K562 (cell line): Measurements from ENCODE around the gene DUSP16. TPM values are rescaled to one million over a fixed set of nuclear protein-coding genes. Genes with fewer than 3 reads are reported as not detected.

Source experiments
- BHLHE40 ChIP-seq: IDR thresholded peaks from 2 replicates; pipeline ENCODE4 v1.6.1; 2011; ENCODE audit warnings: low read length, improper control_type of control experiment
- CBFA2T2 ChIP-seq: fragments of 450-650 bp; conservative IDR thresholded peaks from 2 replicates; pipeline ENCODE4 v1.6.1; 2017; ENCODE audit warnings: mild to moderate bottlenecking
- CBX8 ChIP-seq: fragments of 200-600 bp; sonication (generic); IDR thresholded peaks from 2 replicates; pipeline ENCODE4 v1.6.1; 2012; ENCODE audit warnings: borderline replicate concordance, mixed run types, low read depth, mild to moderate bottlenecking, moderate library complexity, mixed read lengths, low read length, control low read depth, inconsistent platforms; ENCODE audit not compliant: poor library complexity, severe bottlenecking; ENCODE audit errors: extremely low read depth
- DACH1 ChIP-seq: fragments of 450-650 bp; IDR thresholded peaks from 2 replicates; pipeline ENCODE4 v1.6.1; 2018; ENCODE audit not compliant: partially characterized antibody
- ETS2 ChIP-seq: IDR thresholded peaks from 2 replicates; pipeline ENCODE4 v1.6.1; 2016; ENCODE audit warnings: borderline replicate concordance, missing genetic modification characterization, mild to moderate bottlenecking, moderate library complexity, missing compliant biosample characterization; ENCODE audit not compliant: poor library complexity, severe bottlenecking
- GABPA ChIP-seq: fragments of 200-800 bp; sonication (Bioruptor generic); conservative IDR thresholded peaks from 2 replicates; pipeline ENCODE4 v1.6.1; 2016; ENCODE audit warnings: low read depth, missing genetic modification characterization, missing compliant biosample characterization
- GTF2A2 ChIP-seq: IDR thresholded peaks from 2 replicates; pipeline ENCODE4 v1.6.1; 2016; ENCODE audit warnings: mild to moderate bottlenecking, missing genetic modification characterization, missing compliant biosample characterization
- HNRNPUL1 ChIP-seq: fragments of 200-400 bp; formaldehyde crosslinking; IDR thresholded peaks from 2 replicates; pipeline ENCODE4 v1.6.1; 2017; ENCODE audit warnings: low read length
- HOXB6 ChIP-seq: fragments of 250-450 bp; sonication (Bioruptor Pico); IDR thresholded peaks from 2 replicates; pipeline ENCODE4 v1.5.1; 2022; ENCODE audit warnings: mild to moderate bottlenecking, borderline replicate concordance
- ILK ChIP-seq: fragments of 450-650 bp; IDR thresholded peaks from 2 replicates; pipeline ENCODE4 v1.6.1; 2016; ENCODE audit warnings: missing genetic modification characterization, low read depth, mild to moderate bottlenecking, missing compliant biosample characterization, moderate library complexity, borderline replicate concordance
- LCOR ChIP-seq: sonication (generic); formaldehyde crosslinking; IDR thresholded peaks from 2 replicates; pipeline ENCODE4 v1.8.0; 2022; ENCODE audit warnings: mild to moderate bottlenecking, missing genetic modification reagents
- MED1 ChIP-seq: sonication (generic); formaldehyde crosslinking; IDR thresholded peaks from 2 replicates; pipeline ENCODE4 v1.8.1; 2023; ENCODE audit warnings: missing genetic modification reagents, borderline replicate concordance
- MTF1 ChIP-seq: fragments of 250-450 bp; sonication (Bioruptor Pico); IDR thresholded peaks from 2 replicates; pipeline ENCODE4 v1.9.0; 2021; ENCODE audit warnings: moderate library complexity, mild to moderate bottlenecking, inconsistent platforms, borderline replicate concordance
- MYNN ChIP-seq, 2 experiments: sonication (generic); formaldehyde crosslinking in 1 of 2; IDR thresholded peaks; 2 replicates each; pipeline versions ENCODE4 v1.5.0 to v1.6.1; 2016 to 2020; ENCODE audit warnings: antibody characterized with exemption in 1 of 2, missing genetic modification reagents in 1 of 2
- NBN ChIP-seq: fragments of 450-650 bp; IDR thresholded peaks from 2 replicates; pipeline ENCODE4 v1.6.1; 2016; ENCODE audit warnings: low read depth, mild to moderate bottlenecking
- NCOA1 ChIP-seq: fragments of 450-650 bp; IDR thresholded peaks from 2 replicates; pipeline ENCODE4 v1.6.1; 2016; ENCODE audit warnings: low read depth
- NCOA6 ChIP-seq: fragments of 450-650 bp; IDR thresholded peaks from 2 replicates; pipeline ENCODE4 v1.6.1; 2017; ENCODE audit warnings: mild to moderate bottlenecking
- NR3C1 ChIP-seq: sonication (generic); formaldehyde crosslinking; IDR thresholded peaks from 2 replicates; pipeline ENCODE4 v1.8.1; 2022; ENCODE audit warnings: missing genetic modification reagents
- PCBP2 ChIP-seq: fragments of 200-400 bp; formaldehyde crosslinking; IDR thresholded peaks from 2 replicates; pipeline ENCODE4 v1.6.1; 2018; ENCODE audit warnings: low read length, low read depth, mild to moderate bottlenecking, moderate library complexity; ENCODE audit not compliant: poor library complexity, severe bottlenecking
- RUNX1 ChIP-seq: sonication (generic); IDR thresholded peaks from 2 replicates; pipeline ENCODE4 v1.6.1; 2016; ENCODE audit warnings: antibody characterized with exemption, low read depth
- SLC30A9 ChIP-seq: fragments of 250-450 bp; sonication (Bioruptor Pico); IDR thresholded peaks from 2 replicates; pipeline ENCODE4 v1.8.0; 2022; ENCODE audit warnings: mild to moderate bottlenecking, moderate library complexity
- SREBF1 ChIP-seq: fragments of 150-350 bp; IDR thresholded peaks from 2 replicates; pipeline ENCODE4 v1.6.1; 2014; ENCODE audit warnings: antibody characterized with exemption, low read depth, low read length, borderline replicate concordance
- TAF7 ChIP-seq: fragments of 450-650 bp; IDR thresholded peaks from 2 replicates; pipeline ENCODE4 v1.6.1; 2016; ENCODE audit warnings: missing genetic modification characterization, missing compliant biosample characterization
- ZNF12 ChIP-seq: sonication (generic); formaldehyde crosslinking; IDR thresholded peaks from 2 replicates; pipeline ENCODE4 v1.4.0; 2020; ENCODE audit warnings: mild to moderate bottlenecking, missing genetic modification reagents
- ZNF134 ChIP-seq: fragments of 250-450 bp; sonication (Bioruptor Pico); conservative IDR thresholded peaks from 2 replicates; pipeline ENCODE4 v1.4.0; 2020
- ZNF197 ChIP-seq: fragments of 200-800 bp; sonication (Bioruptor generic); IDR thresholded peaks from 2 replicates; pipeline ENCODE4 v1.6.1; 2016; ENCODE audit warnings: low read depth, missing genetic modification characterization, missing compliant biosample characterization
- ZNF282 ChIP-seq: sonication (generic); formaldehyde crosslinking; IDR thresholded peaks from 2 replicates; pipeline ENCODE4 v1.8.1; 2023; ENCODE audit warnings: missing genetic modification reagents
- ZNF354B ChIP-seq: fragments of 250-450 bp; sonication (Bioruptor Pico); IDR thresholded peaks from 2 replicates; pipeline ENCODE4 v1.4.0; 2020
- ZNF384 ChIP-seq: IDR thresholded peaks from 2 replicates; pipeline ENCODE4 v1.6.1; 2012; ENCODE audit warnings: low read depth, low read length, improper control_type of control experiment
- ZNF41 ChIP-seq: fragments of 250-450 bp; sonication (Bioruptor Pico); conservative IDR thresholded peaks from 2 replicates; pipeline ENCODE4 v1.4.0; 2020; ENCODE audit warnings: mild to moderate bottlenecking
- ZNF699 ChIP-seq: fragments of 250-450 bp; sonication (Bioruptor Pico); IDR thresholded peaks from 2 replicates; pipeline ENCODE4 v1.8.0; 2021; ENCODE audit warnings: mild to moderate bottlenecking, moderate library complexity; ENCODE audit not compliant: insufficient replicate concordance
- ZNF717 ChIP-seq: fragments of 250-450 bp; sonication (Bioruptor Pico); IDR thresholded peaks from 2 replicates; pipeline ENCODE4 v1.5.0; 2021
- ZNF75A ChIP-seq: fragments of 450-650 bp; formaldehyde crosslinking; IDR thresholded peaks from 2 replicates; pipeline ENCODE4 v1.4.0; 2020; ENCODE audit warnings: mild to moderate bottlenecking
- polyA plus RNA-seq, 8 experiments: library from polyadenylated mRNA; depleted of rRNA in 4 of 8; stranded (reverse) in 5 of 8; unstranded in 3 of 8; fragments of >200 nt; fragmentation: Nextera tagmentation in 2 of 8; fragmentation: Illumina TruSeq in 1 of 8; extraction: Ambion mirVana in 2 of 8; extraction: Trizol in 1 of 8; gene quantifications; 2 replicates each; pipeline versions ENCODE4 v1.2.1 to v1.2.3, GENCODE V29; 2011 to 2014; ENCODE audit warnings: inconsistent platforms in 1 of 8, missing spikeins in 1 of 8
- total RNA-seq, 7 experiments: library from RNA; depleted of rRNA in 6 of 7; stranded (reverse); fragments of >200 nt in 6 of 7; fragmentation: Illumina TruSeq in 2 of 7; extraction: Trizol in 2 of 7; gene quantifications; 2 replicates each; pipeline versions ENCODE4 v1.2.1 to v1.2.3, GENCODE V29; 2011 to 2021; ENCODE audit warnings: low replicate concordance in 1 of 7

DUSP16 gene
- total and polyA plus RNA-seq, 9 of the 15 experiments (the other 6 are each of a cell fraction or from before 2014, with no cell fraction given) = 0.70 to 12.3 (median 5.7) TPM

DNA sequence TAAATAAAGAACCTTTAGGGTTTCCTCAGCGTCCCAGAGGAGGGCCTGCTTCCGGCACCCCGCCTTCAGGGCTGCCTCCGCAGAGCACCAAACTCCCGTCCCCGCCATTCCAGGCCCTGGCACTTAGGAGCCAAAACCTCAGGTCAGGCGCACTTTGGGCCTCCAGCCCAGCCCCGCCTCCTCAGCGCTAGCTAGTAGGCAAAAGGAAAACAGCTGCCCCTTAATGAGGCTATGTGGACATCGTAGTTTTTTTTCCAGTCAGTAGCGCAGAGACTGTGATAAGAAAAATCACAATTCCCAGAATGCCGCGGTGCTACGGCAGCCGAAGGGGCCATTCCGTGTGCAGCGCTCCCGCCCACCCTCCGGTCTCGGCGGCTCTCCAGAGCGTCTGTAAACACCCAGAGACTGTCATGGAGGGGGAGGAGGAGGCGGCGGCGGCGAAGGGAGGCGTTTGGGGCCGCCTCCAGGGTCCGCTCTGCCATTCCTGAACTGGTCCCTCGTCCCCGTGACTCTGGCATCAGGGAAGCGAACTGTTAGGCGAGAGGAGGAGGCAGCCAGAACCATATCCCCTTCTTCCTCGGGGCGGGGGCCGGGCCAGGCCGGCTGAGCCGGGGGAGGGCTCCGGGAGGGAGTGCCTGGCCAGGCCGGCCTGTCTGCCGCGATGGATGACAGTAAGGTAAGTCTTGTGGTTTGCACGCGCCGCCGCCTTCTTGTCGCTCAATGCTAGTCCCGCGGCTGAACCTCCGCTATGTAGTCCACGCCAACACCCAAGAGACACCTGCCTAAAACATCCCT is 49.0 kb upstream of the DUSP16 start, which contains the start of gene CREBL2 (continued):
- no peak for TF ChIP-seq ZNF75A (CRISPR knock-in tag)
- no peak for TF ChIP-seq ZNF354B (CRISPR knock-in tag)
- TF ChIP-seq TAF7 = no peak
- TF ChIP-seq CBFA2T2 = no peak
- TF ChIP-seq NBN = 0 out of 2 replicates have a peak, but pooled peaks have one; percentile 17
- no peak for TF ChIP-seq NCOA1
- TF ChIP-seq LCOR = no peak; the same call in none of the 2 replicates
- no peak for TF ChIP-seq ILK (tag)
- no peak for TF ChIP-seq NR3C1 (CRISPR knock-in tag)
- 0 out of 2 replicates have a peak, but pooled peaks have one; percentile 11 for TF ChIP-seq BHLHE40
- no peak for TF ChIP-seq MYNN (IDR thresholded peaks at IDR 0.05)
- no peak for TF ChIP-seq MYNN (CRISPR knock-in tag; IDR thresholded peaks at IDR 0.05)
- TF ChIP-seq ETS2 = no peak
- no peak for TF ChIP-seq MTF1 (CRISPR knock-in tag)
- TF ChIP-seq SREBF1 = 0 out of 2 replicates have a peak, but pooled peaks have one; percentile 7
- TF ChIP-seq NCOA6 = no peak
- TF ChIP-seq HOXB6 (CRISPR knock-in tag) = no peak
- TF ChIP-seq ZNF134 (CRISPR knock-in tag) = no peak
- TF ChIP-seq ZNF384 = peak; percentile 91
- no peak for TF ChIP-seq HNRNPUL1
- peak; percentile 76; the same call in 1 of the 2 replicates for TF ChIP-seq ZNF197 (CRISPR knock-in tag)
- TF ChIP-seq ZNF717 (CRISPR knock-in tag) = no peak
- no peak for TF ChIP-seq PCBP2
- TF ChIP-seq ZNF699 (CRISPR knock-in tag) = no peak
- peak; percentile 60 for TF ChIP-seq DACH1
- TF ChIP-seq CBX8 = no peak
- no peak for TF ChIP-seq MED1
- TF ChIP-seq ZNF282 (CRISPR knock-in tag) = no peak
- no peak; the same call in 1 of the 2 replicates for TF ChIP-seq GABPA (tag)
- TF ChIP-seq RUNX1 = no peak
- TF ChIP-seq GTF2A2 (tag) = no peak
- TF ChIP-seq SLC30A9 (CRISPR knock-in tag) = no peak
- TF ChIP-seq ZNF41 (CRISPR knock-in tag) = no peak
- no peak for TF ChIP-seq ZNF12
